AG09319 (cell line): ENCODE data around the gene DDX28.
"Not testable (repeated sequence)": the region's sequence is repeated elsewhere in the genome, so short reads cannot be mapped to it uniquely, and the experiment has no call there.

Source experiments
- DNase-seq: peaks from one replicate; pipeline ENCODE4 v3.0.0-alpha.2; 2010; ENCODE audit warnings: low read depth; ENCODE audit errors: extremely low read depth
- TF ChIP-seq, protein P1 (sequence below): IDR thresholded peaks from 2 replicates; pipeline ENCODE4 v1.5.1; 2011; ENCODE audit warnings: low read depth, mild to moderate bottlenecking, inconsistent platforms, low read length, moderate library complexity

DDX28 gene

DNA sequence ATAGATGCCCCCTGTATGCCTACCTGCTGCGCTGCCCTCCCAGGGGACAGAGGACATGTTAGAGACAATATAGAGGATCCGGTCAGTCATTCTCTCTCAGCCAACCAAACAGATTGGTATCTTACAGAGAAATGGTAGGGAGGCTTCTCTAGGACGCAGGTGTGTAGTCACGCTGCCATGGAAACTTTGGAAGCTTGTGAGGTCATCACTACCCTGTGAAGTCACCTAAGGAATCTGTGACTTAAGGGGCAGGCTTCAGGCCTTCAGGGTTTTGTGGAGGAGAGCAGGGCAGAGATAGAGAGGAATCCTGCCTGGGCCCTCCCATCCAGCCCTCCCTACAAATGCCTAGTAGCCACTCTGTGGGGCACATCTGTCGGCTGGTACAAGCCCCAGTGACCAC lies 7.4 kb downstream of the DDX28 start, which contains the start of gene DPEP2NB:
Gene DPEP2NB, minus strand, starts transcription at position 231 of the 400 bp plus-strand sequence. Its CDS starts 141 bp downstream, at position 90.
- TF ChIP-seq, protein P1, sequence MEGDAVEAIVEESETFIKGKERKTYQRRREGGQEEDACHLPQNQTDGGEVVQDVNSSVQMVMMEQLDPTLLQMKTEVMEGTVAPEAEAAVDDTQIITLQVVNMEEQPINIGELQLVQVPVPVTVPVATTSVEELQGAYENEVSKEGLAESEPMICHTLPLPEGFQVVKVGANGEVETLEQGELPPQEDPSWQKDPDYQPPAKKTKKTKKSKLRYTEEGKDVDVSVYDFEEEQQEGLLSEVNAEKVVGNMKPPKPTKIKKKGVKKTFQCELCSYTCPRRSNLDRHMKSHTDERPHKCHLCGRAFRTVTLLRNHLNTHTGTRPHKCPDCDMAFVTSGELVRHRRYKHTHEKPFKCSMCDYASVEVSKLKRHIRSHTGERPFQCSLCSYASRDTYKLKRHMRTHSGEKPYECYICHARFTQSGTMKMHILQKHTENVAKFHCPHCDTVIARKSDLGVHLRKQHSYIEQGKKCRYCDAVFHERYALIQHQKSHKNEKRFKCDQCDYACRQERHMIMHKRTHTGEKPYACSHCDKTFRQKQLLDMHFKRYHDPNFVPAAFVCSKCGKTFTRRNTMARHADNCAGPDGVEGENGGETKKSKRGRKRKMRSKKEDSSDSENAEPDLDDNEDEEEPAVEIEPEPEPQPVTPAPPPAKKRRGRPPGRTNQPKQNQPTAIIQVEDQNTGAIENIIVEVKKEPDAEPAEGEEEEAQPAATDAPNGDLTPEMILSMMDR: no peak
- DNase-seq: no peak

DNA sequence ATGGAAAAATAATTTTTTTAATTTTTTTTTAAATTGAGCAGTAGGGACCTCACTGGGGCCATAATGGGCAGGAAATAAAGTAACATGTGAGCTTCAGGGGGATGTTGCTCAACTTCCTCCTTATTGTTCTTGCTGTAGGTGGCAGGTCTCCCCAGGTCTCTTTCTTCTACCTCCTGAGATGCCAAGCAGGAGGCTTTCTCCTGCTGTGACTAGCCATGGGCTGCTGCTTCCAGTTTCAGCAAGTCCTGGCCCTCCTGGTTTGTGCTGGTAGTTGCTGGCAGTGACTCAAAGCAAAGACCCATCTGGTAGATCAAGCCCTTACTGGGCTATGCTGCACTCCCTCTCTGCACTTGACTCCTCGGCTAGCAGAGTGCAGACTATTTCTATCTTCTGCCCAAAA lies 9.6 kb downstream of the DDX28 start:
- DNase-seq: no peak
- TF ChIP-seq, protein P1: no peak

DNA sequence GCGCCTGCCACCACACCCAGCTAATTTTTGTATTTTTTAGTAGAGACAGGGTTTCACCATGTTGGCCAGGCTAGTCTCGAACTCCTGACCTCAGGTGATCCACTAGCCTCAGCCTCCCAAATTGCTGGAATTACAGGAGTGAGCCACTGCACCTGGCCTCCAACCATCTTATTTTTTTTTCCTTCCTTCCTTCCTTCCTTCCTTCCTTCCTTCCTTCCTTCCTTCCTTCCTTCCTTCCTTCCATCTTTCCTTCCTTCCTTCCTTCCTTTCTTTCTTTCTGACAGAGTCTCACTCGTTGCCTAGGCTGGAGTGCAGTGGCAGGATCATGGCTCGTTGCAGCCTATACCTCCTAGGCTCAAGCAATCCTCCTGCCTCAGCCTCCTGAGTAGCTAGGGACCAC lies 13.2 kb downstream of the DDX28 start:
- not testable (repeated sequence) for DNase-seq

DNA sequence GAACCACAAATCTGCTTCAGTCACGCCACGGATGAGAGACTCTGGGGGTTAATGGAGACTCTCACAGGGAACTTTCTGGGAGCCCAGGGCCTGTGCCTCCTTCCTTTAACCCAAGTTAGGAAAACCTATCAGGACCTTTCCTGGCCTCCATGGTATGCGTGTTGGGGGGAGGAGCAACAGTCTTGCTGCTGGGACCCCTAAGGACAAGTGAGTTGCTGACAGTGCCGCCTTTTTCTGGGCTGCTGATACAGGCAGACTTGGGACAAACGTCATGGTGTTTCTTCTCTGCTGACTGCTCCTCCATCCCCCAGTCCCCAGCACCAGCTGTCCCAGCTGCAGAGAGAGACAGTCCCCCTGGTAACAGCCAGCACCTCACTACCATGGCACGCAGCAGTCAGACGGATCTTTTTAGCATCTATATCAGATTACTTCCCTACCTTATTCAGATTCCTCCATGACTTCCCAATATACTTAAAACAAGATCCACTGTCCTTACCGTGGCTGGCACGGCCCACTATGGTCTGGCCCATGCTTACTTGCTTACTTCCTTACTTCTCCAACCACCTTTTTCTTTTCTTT lies 13.8 kb downstream of the DDX28 start:
- DNase-seq: no peak

DNA sequence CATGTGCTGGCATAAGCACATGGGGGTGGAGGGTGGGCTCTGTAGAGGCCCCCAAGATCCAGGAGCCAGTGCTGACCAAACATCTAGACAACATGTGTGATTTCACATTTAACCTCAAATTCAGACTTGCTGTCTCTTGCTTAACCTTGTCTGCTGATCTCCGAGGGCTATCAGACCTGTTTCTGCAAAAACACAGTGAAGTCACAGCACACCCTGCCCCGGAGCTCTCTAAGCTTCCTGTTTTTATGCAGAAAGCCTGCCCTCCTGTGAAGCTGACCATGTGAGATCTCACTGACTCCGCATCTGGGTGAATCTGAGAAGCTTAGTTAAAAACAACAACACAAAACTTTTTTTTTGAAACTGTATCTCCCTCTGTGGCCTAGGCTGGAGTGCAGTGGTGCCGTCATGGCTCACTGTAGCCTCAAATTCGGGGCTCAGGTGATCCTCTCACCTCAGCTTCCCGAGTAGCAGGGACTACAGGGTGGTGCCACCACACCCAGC lies 17.2 kb downstream of the DDX28 start:
- TF ChIP-seq, protein P1: no peak
- no peak for DNase-seq

More for the DNA sequence above, 13.8 kb downstream of the DDX28 start:
- TF ChIP-seq, protein P1: no peak

DNA sequence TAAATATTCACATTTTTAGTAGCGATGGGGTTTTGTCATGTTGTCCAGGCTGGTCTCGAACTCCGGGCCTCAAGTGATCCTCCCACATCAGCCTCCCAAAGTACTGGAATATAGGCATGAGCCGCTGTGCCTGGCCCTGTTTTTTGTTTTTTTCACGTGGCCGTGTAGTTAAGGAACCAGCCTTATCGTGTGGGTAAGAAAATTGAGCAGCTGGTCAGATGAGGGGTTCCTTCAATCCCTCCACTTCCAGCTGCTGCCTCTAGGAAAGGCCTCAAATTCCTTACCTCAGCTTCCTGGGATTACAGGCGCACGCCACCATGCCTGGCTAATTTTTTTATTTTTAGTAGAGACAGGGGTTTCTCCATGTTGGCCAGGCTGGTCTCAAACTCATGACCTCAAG lies 17.8 kb downstream of the DDX28 start:
- TF ChIP-seq, protein P1: no peak
- DNase-seq: no peak

DNA sequence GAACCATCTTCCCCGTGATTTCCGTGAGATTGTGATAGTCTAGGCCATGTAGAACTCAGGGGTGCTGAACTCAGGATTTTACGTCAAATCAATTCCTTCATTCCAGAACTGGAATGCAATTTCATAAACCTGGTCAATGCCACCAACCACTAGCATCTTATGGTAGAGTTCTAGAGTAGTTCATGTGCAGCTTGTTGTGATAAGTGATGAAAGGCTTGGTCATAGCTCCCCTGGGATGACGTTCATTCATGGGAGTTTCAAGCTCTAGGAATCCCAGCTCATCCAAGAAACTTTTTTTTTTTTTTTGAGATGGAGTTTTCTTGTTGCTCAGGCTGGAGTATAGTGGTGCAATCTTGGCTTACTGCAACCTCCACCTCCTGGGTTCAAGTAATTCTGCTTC lies 20.0 kb downstream of the DDX28 start:
- no peak for DNase-seq
- TF ChIP-seq, protein P1: no peak

DNA sequence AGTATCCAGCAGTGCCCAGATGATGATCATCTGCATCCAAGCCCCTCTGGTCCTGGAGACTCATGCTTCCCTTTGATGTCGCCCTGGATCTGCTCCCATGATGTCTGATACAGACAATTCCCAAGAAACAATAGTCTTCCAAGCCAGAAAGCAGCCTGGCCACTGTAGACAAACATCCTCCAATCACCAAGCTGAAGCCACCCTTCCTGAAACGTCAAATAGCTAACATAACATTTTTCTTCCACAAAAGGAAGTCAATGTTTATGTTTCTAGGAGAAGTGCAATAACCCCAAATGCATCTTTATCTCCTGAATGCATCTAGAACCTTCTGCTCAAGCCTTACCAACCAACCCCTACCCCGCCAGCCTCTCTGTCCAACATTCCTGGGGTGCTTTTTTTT lies 22.6 kb downstream of the DDX28 start:
- no peak for DNase-seq
- TF ChIP-seq, protein P1: no peak
